ENCODE data around the gene KIF7.

Gene KIF7

DNA sequence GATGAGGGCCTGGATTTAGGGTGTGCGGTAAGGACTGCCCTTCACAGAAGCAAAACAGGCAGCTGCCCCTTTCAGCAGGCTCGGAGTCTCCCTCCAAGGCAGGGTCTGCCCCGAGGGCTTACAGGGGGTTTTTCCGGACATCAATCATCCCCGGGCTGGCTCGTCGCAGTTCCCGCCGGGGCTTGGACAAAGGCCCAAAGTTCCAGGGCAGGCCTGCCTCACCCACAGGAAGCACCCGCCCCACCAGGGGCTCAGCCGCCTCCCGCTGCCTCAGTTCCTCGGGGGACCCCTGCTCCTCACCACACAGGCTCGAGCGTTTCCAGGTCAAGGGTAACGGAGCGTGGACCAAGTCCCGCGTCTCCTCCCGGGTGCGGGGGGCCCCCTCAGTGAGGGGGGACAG, 27.0 kb downstream of the KIF7 start:
- TF ChIP-seq TEAD4 (IDR thresholded peaks at IDR 0.05) (no peak), TCF12 (IDR thresholded peaks at IDR 0.05; ENCODE audit: low read depth) (no peak)

DNA sequence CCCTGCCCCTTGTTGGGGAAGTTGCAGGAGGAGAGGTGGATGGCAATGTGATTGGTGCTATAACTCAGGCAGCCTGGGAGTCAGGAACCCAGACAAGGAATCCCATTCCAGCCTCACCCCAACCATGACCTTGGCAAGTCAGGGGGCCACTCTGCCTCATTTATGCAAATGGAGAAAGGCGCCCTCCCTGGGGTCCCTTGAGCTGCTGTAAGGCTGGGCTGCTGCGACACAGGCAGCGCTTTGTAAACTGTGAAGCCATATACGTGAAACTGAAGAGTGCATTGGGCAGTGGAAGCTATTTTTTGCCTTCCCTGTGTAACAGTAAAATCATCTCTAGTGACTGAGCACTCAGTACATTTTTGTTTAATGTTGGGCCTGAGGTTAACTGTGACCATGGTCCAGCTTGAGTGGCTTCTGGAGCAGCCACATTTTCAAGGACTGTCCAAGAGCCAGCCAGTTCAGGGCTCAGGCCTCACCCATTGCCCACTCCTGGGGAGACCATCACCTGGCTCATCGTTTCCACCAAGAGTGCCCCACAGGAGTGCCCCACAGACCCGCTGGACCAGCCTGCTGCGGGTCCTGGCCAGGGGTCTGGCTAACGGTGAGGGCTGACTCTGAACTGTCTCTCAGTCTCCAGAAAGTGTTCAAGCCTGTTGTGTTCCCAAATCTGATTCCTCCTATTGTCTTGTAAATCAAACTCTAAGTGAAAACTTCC, 27.9 kb downstream of the KIF7 start:
- no peak for TF ChIP-seq EGR1 (IDR thresholded peaks at IDR 0.05)
- no peak for TF ChIP-seq CEBPB (IDR thresholded peaks at IDR 0.05)
- TF ChIP-seq, protein P1, sequence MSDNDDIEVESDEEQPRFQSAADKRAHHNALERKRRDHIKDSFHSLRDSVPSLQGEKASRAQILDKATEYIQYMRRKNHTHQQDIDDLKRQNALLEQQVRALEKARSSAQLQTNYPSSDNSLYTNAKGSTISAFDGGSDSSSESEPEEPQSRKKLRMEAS (IDR thresholded peaks at IDR 0.05) = no peak
- TF ChIP-seq TAF1 (IDR thresholded peaks at IDR 0.05; ENCODE audit: low read depth) = no peak

DNA sequence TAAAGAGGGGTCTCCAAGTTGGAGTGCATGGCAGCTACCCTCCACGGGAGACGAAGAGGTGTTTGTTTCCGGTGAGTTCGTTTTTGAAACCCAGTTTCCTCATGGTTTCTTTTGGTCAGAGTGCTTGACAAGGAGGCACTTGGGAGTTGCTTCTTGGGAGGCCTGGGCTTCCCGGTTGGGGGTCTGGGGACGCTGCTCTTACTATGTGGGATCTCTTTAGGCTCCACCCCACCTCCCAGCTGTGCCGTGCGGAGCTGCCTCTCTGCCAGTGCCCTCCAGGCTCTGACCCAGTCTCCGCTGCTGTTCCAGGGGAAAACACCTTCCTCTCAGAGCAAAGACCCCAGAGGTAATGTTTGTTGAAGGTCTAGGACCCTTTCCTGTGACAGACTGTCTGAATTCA, 29.6 kb downstream of the KIF7 start:
- TF ChIP-seq NFIC (IDR thresholded peaks at IDR 0.05) (no peak), YY1 (IDR thresholded peaks at IDR 0.05; ENCODE audit: low read depth) (no peak), ZBTB7A (IDR thresholded peaks at IDR 0.05; ENCODE audit: low read depth) (no peak), TCF12 (IDR thresholded peaks at IDR 0.05; ENCODE audit: low read depth) (no peak), CREB1 (IDR thresholded peaks at IDR 0.05; ENCODE audit: low read depth) (no peak), TAF1 (IDR thresholded peaks at IDR 0.05; ENCODE audit: low read depth) (no peak), TEAD4 (IDR thresholded peaks at IDR 0.05) (no peak), CEBPB (IDR thresholded peaks at IDR 0.05) (no peak), EP300 (IDR thresholded peaks at IDR 0.05; ENCODE audit: borderline replicate concordance) (no peak), EGR1 (IDR thresholded peaks at IDR 0.05) (no peak), RAD21 (IDR thresholded peaks at IDR 0.05; ENCODE audit: low read depth) (no peak), FOXM1 (IDR thresholded peaks at IDR 0.05; ENCODE audit: borderline replicate concordance, low read depth) (no peak)
- TF ChIP-seq, protein P2, sequence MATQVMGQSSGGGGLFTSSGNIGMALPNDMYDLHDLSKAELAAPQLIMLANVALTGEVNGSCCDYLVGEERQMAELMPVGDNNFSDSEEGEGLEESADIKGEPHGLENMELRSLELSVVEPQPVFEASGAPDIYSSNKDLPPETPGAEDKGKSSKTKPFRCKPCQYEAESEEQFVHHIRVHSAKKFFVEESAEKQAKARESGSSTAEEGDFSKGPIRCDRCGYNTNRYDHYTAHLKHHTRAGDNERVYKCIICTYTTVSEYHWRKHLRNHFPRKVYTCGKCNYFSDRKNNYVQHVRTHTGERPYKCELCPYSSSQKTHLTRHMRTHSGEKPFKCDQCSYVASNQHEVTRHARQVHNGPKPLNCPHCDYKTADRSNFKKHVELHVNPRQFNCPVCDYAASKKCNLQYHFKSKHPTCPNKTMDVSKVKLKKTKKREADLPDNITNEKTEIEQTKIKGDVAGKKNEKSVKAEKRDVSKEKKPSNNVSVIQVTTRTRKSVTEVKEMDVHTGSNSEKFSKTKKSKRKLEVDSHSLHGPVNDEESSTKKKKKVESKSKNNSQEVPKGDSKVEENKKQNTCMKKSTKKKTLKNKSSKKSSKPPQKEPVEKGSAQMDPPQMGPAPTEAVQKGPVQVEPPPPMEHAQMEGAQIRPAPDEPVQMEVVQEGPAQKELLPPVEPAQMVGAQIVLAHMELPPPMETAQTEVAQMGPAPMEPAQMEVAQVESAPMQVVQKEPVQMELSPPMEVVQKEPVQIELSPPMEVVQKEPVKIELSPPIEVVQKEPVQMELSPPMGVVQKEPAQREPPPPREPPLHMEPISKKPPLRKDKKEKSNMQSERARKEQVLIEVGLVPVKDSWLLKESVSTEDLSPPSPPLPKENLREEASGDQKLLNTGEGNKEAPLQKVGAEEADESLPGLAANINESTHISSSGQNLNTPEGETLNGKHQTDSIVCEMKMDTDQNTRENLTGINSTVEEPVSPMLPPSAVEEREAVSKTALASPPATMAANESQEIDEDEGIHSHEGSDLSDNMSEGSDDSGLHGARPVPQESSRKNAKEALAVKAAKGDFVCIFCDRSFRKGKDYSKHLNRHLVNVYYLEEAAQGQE (IDR thresholded peaks at IDR 0.05; ENCODE audit: low read depth) = no peak
- TF ChIP-seq, protein P3, sequence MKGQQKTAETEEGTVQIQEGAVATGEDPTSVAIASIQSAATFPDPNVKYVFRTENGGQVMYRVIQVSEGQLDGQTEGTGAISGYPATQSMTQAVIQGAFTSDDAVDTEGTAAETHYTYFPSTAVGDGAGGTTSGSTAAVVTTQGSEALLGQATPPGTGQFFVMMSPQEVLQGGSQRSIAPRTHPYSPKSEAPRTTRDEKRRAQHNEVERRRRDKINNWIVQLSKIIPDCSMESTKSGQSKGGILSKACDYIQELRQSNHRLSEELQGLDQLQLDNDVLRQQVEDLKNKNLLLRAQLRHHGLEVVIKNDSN (IDR thresholded peaks at IDR 0.05) = no peak
- TF ChIP-seq, protein P1 (IDR thresholded peaks at IDR 0.05) = no peak

DNA sequence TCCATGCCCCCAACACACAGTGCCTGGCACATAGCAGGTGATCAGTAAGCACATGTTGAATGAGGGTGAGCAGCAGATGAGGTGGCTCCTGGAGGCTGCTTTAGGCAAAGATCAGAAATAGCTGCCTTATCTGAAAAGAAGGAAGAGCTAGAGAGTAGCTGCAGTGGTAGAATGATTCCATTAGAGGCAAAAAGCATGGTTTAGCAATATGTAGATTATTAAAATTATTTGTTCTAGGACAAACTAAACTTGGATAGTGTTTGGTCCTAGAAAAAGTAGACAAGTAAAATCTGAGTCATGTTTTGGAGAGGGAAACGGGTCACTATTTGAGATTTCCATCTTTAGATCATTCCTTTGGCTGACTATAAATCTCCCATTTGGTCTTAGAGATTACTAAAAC, 32.1 kb downstream of the KIF7 start:
- TF ChIP-seq ZBTB7A (IDR thresholded peaks at IDR 0.05; ENCODE audit: low read depth) (no peak), TCF12 (IDR thresholded peaks at IDR 0.05; ENCODE audit: low read depth) (no peak), EP300 (IDR thresholded peaks at IDR 0.05; ENCODE audit: borderline replicate concordance) (no peak), FOXM1 (IDR thresholded peaks at IDR 0.05; ENCODE audit: borderline replicate concordance, low read depth) (no peak), TEAD4 (IDR thresholded peaks at IDR 0.05) (no peak), CREB1 (IDR thresholded peaks at IDR 0.05; ENCODE audit: low read depth) (no peak)
- TF ChIP-seq, protein P3 (IDR thresholded peaks at IDR 0.05) = no peak
- TF ChIP-seq, protein P1 (IDR thresholded peaks at IDR 0.05) = no peak

DNA sequence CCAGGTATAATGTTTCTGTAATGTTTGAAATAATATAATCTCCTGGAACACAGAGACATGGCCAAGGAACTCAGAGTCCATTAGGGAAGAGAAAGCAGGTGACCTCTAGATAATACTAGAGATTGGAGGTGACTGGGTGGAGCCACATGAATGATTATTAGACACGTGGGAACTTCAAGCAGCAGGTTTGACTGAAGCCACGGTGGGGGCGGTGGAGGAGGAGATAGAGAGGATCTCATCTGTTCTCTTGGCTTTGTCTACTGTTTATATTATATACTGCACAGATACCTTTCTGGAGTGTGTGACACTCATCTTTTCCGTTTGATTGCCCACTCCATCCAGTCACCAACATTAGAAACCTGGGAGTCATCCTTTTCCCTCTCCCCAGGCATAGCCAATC, 33.7 kb downstream of the KIF7 start:
- TF ChIP-seq EGR1 (IDR thresholded peaks at IDR 0.05) (no peak), ZBTB7A (IDR thresholded peaks at IDR 0.05; ENCODE audit: low read depth) (no peak), YY1 (IDR thresholded peaks at IDR 0.05; ENCODE audit: low read depth) (no peak), TCF12 (IDR thresholded peaks at IDR 0.05; ENCODE audit: low read depth) (no peak), TAF1 (IDR thresholded peaks at IDR 0.05; ENCODE audit: low read depth) (no peak), RAD21 (IDR thresholded peaks at IDR 0.05; ENCODE audit: low read depth) (no peak), NFIC (IDR thresholded peaks at IDR 0.05) (no peak), FOXM1 (IDR thresholded peaks at IDR 0.05; ENCODE audit: borderline replicate concordance, low read depth) (no peak), CEBPB (IDR thresholded peaks at IDR 0.05) (no peak), EP300 (IDR thresholded peaks at IDR 0.05; ENCODE audit: borderline replicate concordance) (no peak), TEAD4 (IDR thresholded peaks at IDR 0.05) (no peak)
- TF ChIP-seq, protein P1 (IDR thresholded peaks at IDR 0.05) = no peak
- TF ChIP-seq, protein P2 (IDR thresholded peaks at IDR 0.05; ENCODE audit: low read depth) = no peak
- TF ChIP-seq, protein P3 (IDR thresholded peaks at IDR 0.05) = no peak
